Uterus (tissue), 2 donors: ENCODE data around the gene TCF12.

ENCODE experiments used
- CTCF ChIP-seq, 4 experiments: fragments of 200-600 bp in 2 of 4; fragments of 450-650 bp in 2 of 4; sonication (generic) in 2 of 4; IDR thresholded peaks; one replicate each; pipeline ENCODE4 v1.5.1; 2016 to 2019; ENCODE audit warnings: antibody characterized with exemption in 4 of 4, mild to moderate bottlenecking in 2 of 4, moderate library complexity in 1 of 4
- POLR2A ChIP-seq, 2 donors: fragments of 450-650 bp; IDR thresholded peaks; one replicate each; pipeline ENCODE4 v1.6.1; 2016; ENCODE audit warnings: antibody characterized with exemption in 2 of 2, mild to moderate bottlenecking in 1 of 2, moderate library complexity in 1 of 2

DNA sequence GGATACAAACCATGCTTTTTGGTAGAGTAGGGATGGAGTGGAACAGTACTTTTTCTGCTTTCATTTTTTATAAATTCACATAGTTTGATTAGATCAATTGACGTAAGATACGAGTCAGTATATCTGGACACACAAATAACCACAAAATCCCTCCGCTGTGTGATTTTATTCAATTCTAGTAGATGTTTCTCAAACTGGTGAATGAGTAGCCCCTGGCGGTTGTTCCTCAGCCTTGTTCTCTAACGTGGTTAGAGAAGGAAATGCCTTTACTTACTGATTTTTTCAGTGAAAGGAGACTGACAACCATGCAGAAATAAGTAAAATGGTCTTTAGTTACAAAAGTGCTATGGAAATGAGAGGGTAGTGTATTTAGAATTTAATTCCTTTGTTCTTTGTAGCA lies 161.0 kb downstream of the TCF12 start:
- TF ChIP-seq CTCF (IDR thresholded peaks at IDR 0.05) (no peak), POLR2A (IDR thresholded peaks at IDR 0.05) (no peak)
